SK-N-MC (cell line): Measurements from ENCODE around the gene SHROOM1.
"Not testable (repeated sequence)": the region's sequence is repeated elsewhere in the genome, so short reads cannot be mapped to it uniquely, and the experiment has no call there.

Experiments
- DNase-seq: peaks from one replicate; pipeline ENCODE4 v3.0.0-alpha.2; 2011; ENCODE audit warnings: low read depth, low spot score
- H3K27ac ChIP-seq: fragments of 200-600 bp; sonication (generic); 2 replicates; pipeline ENCODE4 v1.5.1; 2016; ENCODE audit warnings: mixed run types
- H3K36me3 ChIP-seq: fragments of 200-600 bp; sonication (generic); 2 replicates; pipeline ENCODE4 v1.6.1; 2017; ENCODE audit warnings: antibody characterized with exemption, low read length, mixed read lengths; ENCODE audit not compliant: insufficient read depth
- H3K4me3 ChIP-seq: fragments of 200-600 bp; sonication (generic); 2 replicates; pipeline ENCODE4 v1.5.1; 2016
- H3K9ac ChIP-seq: fragments of 200-600 bp; sonication (generic); 2 replicates; pipeline ENCODE4 v1.8.0; 2017; ENCODE audit warnings: mixed run types, mixed read lengths; ENCODE audit not compliant: insufficient read length
- H3K9me3 ChIP-seq: fragments of 200-600 bp; sonication (generic); 2 replicates; pipeline ENCODE4 v1.6.1; 2017; ENCODE audit warnings: low read depth, mild to moderate bottlenecking, antibody characterized with exemption, low read length, moderate library complexity, mixed read lengths
- EZH2 ChIP-seq: fragments of 200-600 bp; sonication (generic); IDR thresholded peaks from one replicate; pipeline ENCODE4 v1.6.1; 2017; ENCODE audit warnings: antibody characterized with exemption
- FOXP2 ChIP-seq: optimal IDR thresholded peaks from 2 replicates; pipeline ENCODE3; 2011; ENCODE audit warnings: mild to moderate bottlenecking, moderate library complexity; ENCODE audit not compliant: insufficient read depth; ENCODE audit errors: extremely low read length, control extremely low read depth
- POLR2AphosphoS5 ChIP-seq: IDR thresholded peaks from 2 replicates; pipeline ENCODE4 v1.6.1; 2012; ENCODE audit warnings: mild to moderate bottlenecking, low read depth, low read length, borderline replicate concordance

Gene SHROOM1

DNA sequence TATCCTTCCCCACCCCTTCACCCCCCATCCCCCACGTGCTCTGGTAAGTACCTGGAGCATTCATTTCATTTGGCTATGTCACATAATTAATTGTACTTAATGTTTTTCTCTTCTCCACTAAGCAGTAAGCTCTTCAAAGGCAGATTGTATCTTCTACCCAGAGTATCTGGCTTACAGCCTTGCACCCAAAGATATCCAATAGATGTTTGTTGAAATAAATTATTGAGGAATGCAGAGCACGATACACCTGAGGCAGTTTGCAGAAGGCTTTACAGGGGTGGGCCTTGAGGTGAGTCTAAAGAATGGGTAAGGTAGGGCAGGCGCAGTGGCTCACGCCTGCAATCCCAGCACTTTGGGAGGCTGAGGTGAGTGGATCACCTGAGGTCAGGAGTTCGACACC lies 19.8 kb downstream of the SHROOM1 start:
- Histone ChIP-seq H3K36me3 (no peaks in the 10 kb centered on the region), H3K27ac (no peak overlapping the region), H3K9ac (no peak overlapping the region), H3K9me3 (no peaks in the 10 kb centered on the region), H3K4me3 (no peak overlapping the region)
- TF ChIP-seq FOXP2 (no peak), EZH2 (no peak), POLR2AphosphoS5 (no peak)
- no peak for DNase-seq

DNA sequence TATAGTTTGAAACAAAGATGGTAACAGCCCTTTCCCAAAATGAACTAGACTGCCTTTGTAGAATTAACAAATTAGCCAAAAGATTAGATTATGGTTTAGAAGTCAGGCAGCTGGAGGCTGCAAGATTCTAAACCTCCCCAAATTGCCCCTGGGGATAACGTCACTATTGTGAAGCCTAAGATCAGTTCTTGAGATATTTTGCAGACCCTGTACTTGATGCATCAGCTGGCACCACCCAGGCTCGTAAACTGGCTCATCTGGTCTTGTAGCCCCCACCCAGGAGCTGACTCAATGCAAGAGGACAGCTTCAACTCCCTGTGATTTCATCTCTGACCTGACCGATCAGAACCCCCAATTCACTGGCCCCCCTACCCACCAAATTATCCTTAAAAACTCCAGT lies 21.6 kb downstream of the SHROOM1 start:
- Histone ChIP-seq H3K4me3 (no peak overlapping the region; the same call in 1 of the 2 replicates), H3K9ac (no peak overlapping the region), H3K36me3 (no peaks in the 10 kb centered on the region), H3K27ac (peak overlapping the region; percentile 50; the same call in 1 of the 2 replicates), H3K9me3 (no peaks in the 10 kb centered on the region)
- DNase-seq: no peak
- TF ChIP-seq FOXP2 (no peak), POLR2AphosphoS5 (no peak), EZH2 (no peak)

DNA sequence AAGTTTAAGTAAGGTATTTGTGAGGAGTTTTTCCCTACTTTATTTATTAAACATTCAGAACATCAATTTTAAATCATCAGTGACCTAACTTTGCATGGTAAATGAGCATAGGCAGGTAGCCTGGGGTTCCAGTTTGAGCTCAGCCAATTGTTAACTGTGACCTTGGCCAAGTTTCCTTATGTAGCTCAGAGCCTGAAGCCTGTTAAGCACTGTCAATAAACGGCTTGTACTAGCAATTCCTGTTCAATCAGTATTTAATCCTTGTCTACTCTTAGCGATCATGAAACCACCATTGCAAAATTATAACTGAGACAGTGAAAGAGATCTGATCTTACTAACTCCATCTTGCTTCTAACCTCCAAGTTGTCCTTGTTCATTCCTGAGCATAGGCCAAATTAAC lies 22.0 kb downstream of the SHROOM1 start:
- DNase-seq: no peak
- no peaks in the 10 kb centered on the region for H3K9me3 ChIP-seq
- H3K27ac ChIP-seq: peak overlapping the region; percentile 50; the same call in 1 of the 2 replicates
- TF ChIP-seq POLR2AphosphoS5 (no peak), FOXP2 (no peak), EZH2 (no peak)
- H3K9ac ChIP-seq: no peak overlapping the region
- H3K4me3 ChIP-seq: no peak overlapping the region
- no peaks in the 10 kb centered on the region for H3K36me3 ChIP-seq

DNA sequence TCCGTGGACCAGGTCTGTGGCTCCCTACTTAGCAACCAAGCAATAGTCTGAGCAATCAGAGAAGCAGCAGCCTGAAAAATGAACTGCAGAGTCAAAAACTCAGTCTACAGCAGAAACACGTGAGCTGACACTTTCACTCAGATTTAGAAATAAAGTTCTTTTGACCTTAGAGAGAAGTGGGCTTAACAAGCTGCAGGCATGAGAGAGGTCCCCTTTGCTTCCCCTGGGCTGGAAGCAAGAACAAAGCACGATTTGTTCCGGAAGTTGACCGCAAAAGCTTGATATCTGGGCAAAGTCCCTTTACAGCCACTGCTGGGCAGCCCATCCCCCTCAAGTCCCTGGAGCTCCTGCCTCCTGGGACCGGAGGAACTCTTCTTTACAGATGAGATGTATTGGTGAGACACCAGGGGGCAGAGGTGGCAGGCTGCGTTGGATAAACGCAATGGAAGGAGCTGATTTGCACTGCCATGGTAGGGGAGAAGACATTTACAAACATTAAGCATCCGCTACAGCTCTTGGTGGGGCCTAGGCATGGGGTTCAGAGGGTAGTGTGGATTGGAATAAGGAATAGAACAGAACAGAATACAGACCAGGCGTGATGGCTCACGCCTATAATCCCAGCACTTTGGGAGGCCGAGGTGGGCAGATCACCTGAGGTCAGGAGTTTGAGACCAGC lies 23.1 kb downstream of the SHROOM1 start:
- DNase-seq: no peak
- Histone ChIP-seq H3K4me3 (no peak overlapping the region), H3K9me3 (no peaks in the 10 kb centered on the region), H3K9ac (no peak overlapping the region), H3K36me3 (no peaks in the 10 kb centered on the region), H3K27ac (no peak overlapping the region)
- TF ChIP-seq EZH2 (no peak), FOXP2 (no peak), POLR2AphosphoS5 (no peak)

DNA sequence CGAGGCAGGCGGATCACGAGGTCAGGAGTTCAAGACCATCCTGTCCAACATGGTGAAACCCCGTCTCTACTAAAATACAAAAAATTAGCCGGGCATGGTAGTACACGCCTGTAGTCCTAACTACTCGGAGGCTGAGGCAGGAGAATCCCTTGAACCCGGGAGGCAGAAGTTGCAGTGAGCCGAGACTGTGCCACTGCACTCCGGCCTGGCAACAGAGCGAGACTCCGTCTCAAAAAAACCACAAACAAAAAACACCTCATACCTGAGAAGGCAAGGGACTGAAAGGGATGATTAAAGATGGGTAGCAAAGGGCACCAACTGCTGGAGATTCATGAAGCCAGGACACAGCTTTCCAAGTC lies 23.7 kb downstream of the SHROOM1 start:
- H3K9ac ChIP-seq, H3K36me3 ChIP-seq, DNase-seq, H3K4me3 ChIP-seq, H3K27ac ChIP-seq, H3K9me3 ChIP-seq: not testable (repeated sequence)

DNA sequence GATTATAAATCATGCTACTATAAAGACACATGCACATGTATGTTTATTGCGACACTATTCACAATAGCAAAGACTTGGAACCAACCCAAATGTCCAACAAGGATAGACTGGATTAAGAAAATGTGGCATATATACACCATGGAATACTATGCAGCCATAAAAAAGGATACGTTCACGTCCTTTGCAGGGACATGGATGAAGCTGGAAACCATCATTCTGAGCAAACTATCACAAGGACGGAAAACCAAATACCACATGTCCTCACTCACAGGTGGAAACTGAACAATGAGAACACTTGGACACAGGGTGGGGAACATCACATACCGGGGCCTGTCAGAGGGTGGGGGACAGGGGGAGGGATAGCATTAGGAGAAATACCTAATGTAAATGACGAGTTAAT lies 24.6 kb downstream of the SHROOM1 start:
- not testable (repeated sequence) for H3K36me3 ChIP-seq, H3K9me3 ChIP-seq, H3K9ac ChIP-seq, H3K4me3 ChIP-seq, H3K27ac ChIP-seq, DNase-seq

DNA sequence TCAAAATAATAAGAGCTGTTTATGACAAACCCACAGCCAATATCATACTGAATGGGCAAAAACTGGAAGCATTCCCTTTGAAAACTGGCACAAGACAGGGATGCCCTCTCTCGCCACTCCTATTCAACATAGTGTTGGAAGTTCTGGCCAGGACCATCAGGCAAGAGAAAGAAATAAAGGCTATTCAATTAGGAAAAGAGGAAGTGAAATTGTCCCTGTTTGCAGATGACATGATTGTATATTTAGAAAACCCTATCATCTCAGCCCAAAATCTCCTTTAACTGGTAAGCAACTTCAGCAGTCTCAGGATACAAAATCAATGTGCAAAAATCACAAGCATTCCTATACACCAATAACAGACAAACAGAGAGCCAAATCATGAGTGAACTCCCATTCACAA lies 26.2 kb downstream of the SHROOM1 start:
- DNase-seq, H3K9me3 ChIP-seq, H3K36me3 ChIP-seq, H3K4me3 ChIP-seq, H3K27ac ChIP-seq, H3K9ac ChIP-seq: not testable (repeated sequence)

DNA sequence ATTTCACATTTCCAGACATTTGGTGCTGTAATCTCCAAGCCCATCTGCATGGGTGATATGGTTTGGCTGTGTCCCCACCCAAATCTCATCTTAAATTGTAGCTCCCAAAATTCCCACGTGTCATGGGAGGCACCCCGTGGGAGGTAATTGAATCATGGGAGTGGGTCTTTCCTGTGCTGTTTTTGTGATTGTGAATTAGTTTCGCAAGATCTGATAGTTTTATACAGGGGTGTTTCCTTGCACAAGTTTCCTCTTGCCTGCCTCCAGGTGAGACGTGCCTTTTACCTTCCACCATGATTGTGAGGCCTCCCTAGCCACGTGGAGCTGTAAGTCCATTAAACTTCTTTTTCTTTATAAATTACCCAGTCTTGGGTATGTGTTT lies 27.8 kb downstream of the SHROOM1 start:
- H3K4me3 ChIP-seq, DNase-seq, H3K9me3 ChIP-seq, H3K27ac ChIP-seq, H3K36me3 ChIP-seq, H3K9ac ChIP-seq: not testable (repeated sequence)

DNA sequence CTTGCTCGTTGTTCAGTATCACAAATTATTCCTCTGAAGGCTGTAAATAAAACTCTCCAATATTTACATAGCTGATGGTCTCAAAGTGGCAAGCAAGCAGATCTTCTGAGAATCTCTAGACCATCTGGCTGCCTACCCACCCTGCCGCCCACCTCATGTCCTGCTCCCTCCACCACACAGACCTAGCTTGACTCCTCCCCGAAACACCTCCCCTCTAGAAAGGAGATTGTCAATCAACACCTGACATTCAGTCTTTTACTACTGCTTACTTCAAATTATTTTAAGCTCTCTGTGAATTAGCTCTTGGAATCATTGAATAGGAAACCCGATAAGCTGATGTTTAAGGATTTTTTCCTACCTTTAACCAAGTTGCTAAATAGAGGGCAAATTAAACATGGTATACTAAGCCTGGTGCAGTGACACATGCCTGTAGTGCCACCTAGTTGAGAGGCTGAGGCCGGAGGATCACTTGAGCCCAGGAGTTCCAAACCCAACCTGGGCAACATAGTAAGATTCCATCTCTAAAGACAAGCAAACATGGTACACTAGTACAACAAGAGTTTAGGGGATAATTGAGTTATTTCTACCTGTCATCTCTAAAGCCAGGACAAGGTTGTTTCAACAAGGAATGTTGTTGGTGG lies 28.3 kb downstream of the SHROOM1 start:
- H3K9me3 ChIP-seq: no peaks in the 10 kb centered on the region
- no peaks in the 10 kb centered on the region for H3K36me3 ChIP-seq
- TF ChIP-seq FOXP2: no peak
- TF ChIP-seq EZH2: no peak
- no peak for TF ChIP-seq POLR2AphosphoS5
- H3K9ac ChIP-seq: no peak overlapping the region
- no peak overlapping the region for H3K4me3 ChIP-seq
- H3K27ac ChIP-seq: no peak overlapping the region
- no peak for DNase-seq
